Activated CD8-positive, alpha-beta T cell treated with anti-CD3 and anti-CD28 coated beads, Interleukin-2, amount 10 ng/mL, durations not matched to agents 7 days and 5 days (primary cell): ENCODE results near the gene CEP104. TPM values are rescaled to one million over a fixed set of nuclear protein-coding genes. Genes with fewer than 3 reads are reported as not detected.
A peak's percentile ranks its signal among the peaks of the same experiment; 100 is the strongest.

ENCODE experiments used
- ATAC-seq: fragments of 150-1000 bp; cut with Tn5 transposase; one replicate; pipeline ENCODE4 v1.10.0; 2021; ENCODE audit warnings: moderate library complexity
- CTCF ChIA-PET: fragments of 350-600 bp; sonication (Branson Sonifier 250); formaldehyde crosslinking; loops from one replicate; lab custom pipeline; 2021; ENCODE audit warnings: antibody characterized with exemption; lab: Charles Lee
- POLR2A ChIA-PET: fragments of 350-600 bp; sonication (Branson Sonifier 250); formaldehyde crosslinking; loops from one replicate; lab custom pipeline; 2021; ENCODE audit warnings: antibody characterized with exemption; lab: Charles Lee
- DNase-seq: peaks from one replicate; pipeline ENCODE4 v3.0.0-alpha.2; 2020
- H3K27ac Mint-ChIP-seq: one replicate; pipeline ENCODE4 v1.8.0; 2021; ENCODE audit warnings: mild to moderate bottlenecking, mixed read lengths
- H3K27me3 Mint-ChIP-seq: one replicate; pipeline ENCODE4 v1.8.0; 2021; ENCODE audit warnings: low read depth, mixed read lengths
- H3K36me3 Mint-ChIP-seq: one replicate; pipeline ENCODE4 v1.8.0; 2021; ENCODE audit warnings: low read depth, mixed read lengths
- H3K4me1 Mint-ChIP-seq: one replicate; pipeline ENCODE4 v1.8.0; 2021; ENCODE audit warnings: low read depth, mixed read lengths
- H3K4me3 Mint-ChIP-seq: one replicate; pipeline ENCODE4 v1.8.0; 2021; ENCODE audit warnings: mild to moderate bottlenecking, mixed read lengths
- H3K9me3 Mint-ChIP-seq: one replicate; pipeline ENCODE4 v1.8.0; 2022; ENCODE audit warnings: mixed read lengths; ENCODE audit not compliant: insufficient read depth
- total RNA-seq, 2 experiments: library from RNA; stranded (reverse); gene quantifications; one replicate each; pipeline ENCODE4 v1.2.3, GENCODE V29; 2021

The CEP104 gene
- total RNA-seq, 2 experiments from 2014 or later = 41.2 to 47.0 TPM

GRCh38 chr1:3880429-3881192, 23.6 kb upstream of the CEP104 start:
- Mint-ChIP-seq H3K4me3 (no peak overlapping the region), H3K27me3 (no peaks in the 10 kb centered on the region), H3K36me3 (peaks cover 29% of the 10 kb centered on the region), H3K4me1 (peaks cover 14% of the 10 kb centered on the region), H3K9me3 (no peaks in the 10 kb centered on the region), H3K27ac (peak overlapping the region; percentile 74)
- CTCF ChIA-PET = interaction anchor here (1.4 kb wide), 1 partner anchor 8 kb away, joined by 3 read pairs; no protein-coding TSS in a partner anchor
- POLR2A ChIA-PET = no interaction called here
- DNase-seq (no peak), ATAC-seq (no peak)

GRCh38 chr1:3879787-3880428, 22.9 kb upstream of the CEP104 start:
- H3K27ac Mint-ChIP-seq = no peak overlapping the region
- no peaks in the 10 kb centered on the region for H3K27me3 Mint-ChIP-seq

GRCh38 chr1:3879099-3879498, 22.1 kb upstream of the CEP104 start:
- ChIA-PET CTCF (no interaction called here), POLR2A (no interaction called here)
- H3K27me3 Mint-ChIP-seq = no peaks in the 10 kb centered on the region
- H3K4me3 Mint-ChIP-seq = no peak overlapping the region
- peaks cover 14% of the 10 kb centered on the region for H3K4me1 Mint-ChIP-seq
- H3K36me3 Mint-ChIP-seq = peaks cover 28% of the 10 kb centered on the region
- no peaks in the 10 kb centered on the region for H3K9me3 Mint-ChIP-seq
- no peak for ATAC-seq
- no peak for DNase-seq
- no peak overlapping the region for H3K27ac Mint-ChIP-seq

More at GRCh38 chr1:3879787-3880428, 22.9 kb upstream of the CEP104 start:
- ATAC-seq = no peak
- ChIA-PET CTCF (no interaction called here), POLR2A (no interaction called here)
- peaks cover 14% of the 10 kb centered on the region for H3K4me1 Mint-ChIP-seq
- DNase-seq = no peak
- no peaks in the 10 kb centered on the region for H3K9me3 Mint-ChIP-seq
- H3K4me3 Mint-ChIP-seq = no peak overlapping the region
- peaks cover 32% of the 10 kb centered on the region for H3K36me3 Mint-ChIP-seq

- ChIA-PET POLR2A (no interaction called here), CTCF (no interaction called here)
- DNase-seq = no peak
- no peak for ATAC-seq
- peaks cover 9% of the 10 kb centered on the region for H3K4me1 Mint-ChIP-seq
- H3K27me3 Mint-ChIP-seq = no peaks in the 10 kb centered on the region
- H3K27ac Mint-ChIP-seq = no peak overlapping the region
- H3K9me3 Mint-ChIP-seq = no peaks in the 10 kb centered on the region
- H3K36me3 Mint-ChIP-seq = peaks cover 26% of the 10 kb centered on the region
- H3K4me3 Mint-ChIP-seq = no peak overlapping the region
Measured at GRCh38 chr1:3876716-3877115, 19.7 kb upstream of the CEP104 start.

GRCh38 chr1:3874736-3875135, 17.7 kb upstream of the CEP104 start:
- Mint-ChIP-seq H3K9me3 (no peaks in the 10 kb centered on the region), H3K27me3 (no peaks in the 10 kb centered on the region), H3K4me3 (no peak overlapping the region), H3K36me3 (peaks cover 26% of the 10 kb centered on the region), H3K4me1 (no peaks in the 10 kb centered on the region), H3K27ac (no peak overlapping the region)
- no peak for DNase-seq
- ChIA-PET CTCF (no interaction called here), POLR2A (no interaction called here)
- no peak for ATAC-seq

GRCh38 chr1:3872546-3872945, 15.5 kb upstream of the CEP104 start:
- no peak for DNase-seq
- H3K27ac Mint-ChIP-seq = no peak overlapping the region
- H3K36me3 Mint-ChIP-seq = peaks cover 25% of the 10 kb centered on the region
- ATAC-seq = no peak
- H3K4me3 Mint-ChIP-seq = no peak overlapping the region
- ChIA-PET CTCF (interaction anchor here (1.2 kb wide), 1 partner anchor 9 kb away, joined by 3 read pairs; no protein-coding TSS in a partner anchor), POLR2A (no interaction called here)
- H3K4me1 Mint-ChIP-seq = no peaks in the 10 kb centered on the region
- no peaks in the 10 kb centered on the region for H3K27me3 Mint-ChIP-seq
- no peaks in the 10 kb centered on the region for H3K9me3 Mint-ChIP-seq

GRCh38 chr1:3871451-3871805, 14.4 kb upstream of the CEP104 start:
- no peak overlapping the region for H3K27ac Mint-ChIP-seq
- CTCF ChIA-PET = no interaction called here
- POLR2A ChIA-PET = no interaction called here

GRCh38 chr1:3869751-3870301, 12.8 kb upstream of the CEP104 start:
- CTCF ChIA-PET = no interaction called here

More at GRCh38 chr1:3871451-3871805, 14.4 kb upstream of the CEP104 start:
- H3K27me3 Mint-ChIP-seq = no peaks in the 10 kb centered on the region
- no peak for DNase-seq
- H3K36me3 Mint-ChIP-seq = peaks cover 33% of the 10 kb centered on the region
- no peaks in the 10 kb centered on the region for H3K9me3 Mint-ChIP-seq
- no peak overlapping the region for H3K4me3 Mint-ChIP-seq
- ATAC-seq = no peak
- H3K4me1 Mint-ChIP-seq = no peaks in the 10 kb centered on the region

GRCh38 chr1:3868464-3869006, 11.5 kb upstream of the CEP104 start:
- Mint-ChIP-seq H3K36me3 (peaks cover 23% of the 10 kb centered on the region), H3K27ac (no peak overlapping the region), H3K4me1 (no peaks in the 10 kb centered on the region), H3K9me3 (no peaks in the 10 kb centered on the region), H3K27me3 (no peaks in the 10 kb centered on the region), H3K4me3 (no peak overlapping the region)
- DNase-seq (no peak), ATAC-seq (no peak)
- POLR2A ChIA-PET = interaction anchor here (0.6 kb wide), 1 partner anchor 47 kb away, joined by 3 read pairs; no protein-coding TSS in a partner anchor
- CTCF ChIA-PET = no interaction called here

More at GRCh38 chr1:3869751-3870301, 12.8 kb upstream of the CEP104 start:
- Mint-ChIP-seq H3K4me1 (no peaks in the 10 kb centered on the region), H3K9me3 (no peaks in the 10 kb centered on the region), H3K4me3 (no peak overlapping the region), H3K36me3 (peaks cover 29% of the 10 kb centered on the region), H3K27ac (no peak overlapping the region), H3K27me3 (no peaks in the 10 kb centered on the region)
- ATAC-seq = no peak
- no peak for DNase-seq
- POLR2A ChIA-PET = interaction anchor here (1.0 kb wide), 1 partner anchor 12 kb away, joined by 3 read pairs; no protein-coding TSS in a partner anchor

- no peaks in the 10 kb centered on the region for H3K9me3 Mint-ChIP-seq
Measured at GRCh38 chr1:3865606-3866160, 8.7 kb upstream of the CEP104 start.

GRCh38 chr1:3864884-3865283, 7.9 kb upstream of the CEP104 start:
- CTCF ChIA-PET = no interaction called here
- no peak overlapping the region for H3K27ac Mint-ChIP-seq
- POLR2A ChIA-PET = interaction anchor here (0.6 kb wide), 1 partner anchor 19 kb away, joined by 3 read pairs; no protein-coding TSS in a partner anchor
- no peaks in the 10 kb centered on the region for H3K4me1 Mint-ChIP-seq
- peaks cover 19% of the 10 kb centered on the region for H3K36me3 Mint-ChIP-seq
- no peaks in the 10 kb centered on the region for H3K9me3 Mint-ChIP-seq
- H3K27me3 Mint-ChIP-seq = no peaks in the 10 kb centered on the region
- no peak overlapping the region for H3K4me3 Mint-ChIP-seq
- DNase-seq (no peak), ATAC-seq (no peak)

More at GRCh38 chr1:3865606-3866160, 8.7 kb upstream of the CEP104 start:
- Mint-ChIP-seq H3K4me3 (no peak overlapping the region), H3K4me1 (no peaks in the 10 kb centered on the region), H3K27ac (no peak overlapping the region), H3K36me3 (peaks cover 19% of the 10 kb centered on the region), H3K27me3 (no peaks in the 10 kb centered on the region)
- CTCF ChIA-PET = no interaction called here
- no peak for DNase-seq
- no peak for ATAC-seq
- POLR2A ChIA-PET = no interaction called here
